C4-2B (cell line): ENCODE data around the gene LRCH1.

Experiments
- CTCF ChIP-seq: fragments of 450-650 bp; conservative IDR thresholded peaks from 2 replicates; pipeline ENCODE4 v1.5.1; 2017; ENCODE audit warnings: mild to moderate bottlenecking
- ZFX ChIP-seq: fragments of 450-650 bp; IDR thresholded peaks from 2 replicates; pipeline ENCODE4 v1.6.1; 2017

- TF ChIP-seq CTCF (no peak), ZFX (no peak)
Observed at GRCh38 chr13:46747031-46747820, 194.3 kb downstream of the LRCH1 start.
